COR-L47 (cell line): ENCODE measurements around the gene GPC3.
"Not testable (repeated sequence)": the region's sequence is repeated elsewhere in the genome, so short reads cannot be mapped to it uniquely, and the experiment has no call there.

ENCODE experiments used
- DNase-seq: peaks from one replicate; lab custom pipeline; 2025; lab: John Stamatoyannopoulos, UW

GPC3 gene

GRCh38 chrX:133555782-133556458 is 429.5 kb downstream of the GPC3 start:
- no peak for DNase-seq

DNA sequence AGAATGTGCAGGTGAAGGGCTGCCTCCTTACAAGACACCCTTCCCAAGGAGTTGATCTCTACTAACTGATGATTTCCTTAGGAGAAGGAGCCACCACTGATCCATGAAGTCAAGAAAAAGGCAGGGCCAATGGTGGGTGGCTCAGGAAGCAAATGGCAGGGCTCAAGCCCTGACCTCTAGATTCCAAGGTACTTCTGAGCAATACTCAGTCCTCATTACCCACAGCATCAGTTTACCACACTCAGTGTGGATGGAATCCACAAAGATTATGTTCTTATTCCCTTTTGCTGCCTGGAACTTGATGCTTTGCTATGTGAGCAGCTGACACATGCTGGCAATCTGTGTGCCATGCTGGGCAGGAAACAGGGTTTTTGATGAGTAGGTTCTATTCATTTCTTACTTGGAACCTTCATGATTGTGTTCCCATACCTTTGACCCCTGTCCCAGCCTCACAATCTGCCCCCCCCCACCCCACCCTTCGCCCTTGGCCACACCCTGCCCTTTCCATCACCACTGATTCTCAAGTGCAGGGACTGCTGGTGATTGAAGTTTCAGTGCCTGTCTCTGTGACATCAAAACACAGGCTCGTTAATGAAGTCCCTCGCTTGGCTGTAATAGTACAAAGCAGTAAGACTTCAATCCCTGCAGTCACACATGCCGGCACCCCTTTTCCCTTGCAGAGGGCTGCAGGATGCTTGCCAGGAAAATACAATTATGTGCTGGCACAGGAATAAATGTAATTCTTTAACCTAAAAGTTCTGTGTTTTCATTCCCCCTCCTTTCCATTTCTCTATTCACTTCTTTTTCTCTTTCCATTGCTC is 434.5 kb downstream of the GPC3 start:
- no peak for DNase-seq

GRCh38 chrX:133549295-133549933 is 436.0 kb downstream of the GPC3 start:
- no peak for DNase-seq

GRCh38 chrX:133546441-133546840 is 439.0 kb downstream of the GPC3 start:
- DNase-seq: no peak

GRCh38 chrX:133544778-133545177 is 440.6 kb downstream of the GPC3 start:
- DNase-seq: no peak

GRCh38 chrX:133544115-133544514 is 441.3 kb downstream of the GPC3 start:
- no peak for DNase-seq

DNA sequence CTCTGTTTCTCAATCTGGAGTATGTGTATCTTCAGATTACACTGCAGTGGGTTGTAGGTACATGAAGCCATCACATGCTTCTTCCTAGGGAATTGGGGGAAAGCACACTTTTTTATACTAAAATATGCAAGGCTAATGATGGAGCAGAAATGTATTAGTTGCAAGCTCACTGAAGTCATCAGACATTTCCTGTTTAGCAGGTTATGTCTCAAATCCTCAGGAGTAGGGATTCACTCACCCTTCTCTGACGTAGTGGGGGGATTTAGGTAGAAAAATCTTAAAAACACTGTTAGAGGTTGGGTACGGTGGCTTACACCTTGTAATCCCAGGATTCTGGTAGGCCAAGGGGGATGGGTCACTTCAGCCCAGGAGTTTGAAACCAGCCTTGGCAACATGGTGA is 441.7 kb downstream of the GPC3 start:
- DNase-seq: no peak

GRCh38 chrX:133542476-133542875 is 442.9 kb downstream of the GPC3 start:
- no peak for DNase-seq

GRCh38 chrX:133541021-133541420 is 444.4 kb downstream of the GPC3 start:
- DNase-seq: no peak

DNA sequence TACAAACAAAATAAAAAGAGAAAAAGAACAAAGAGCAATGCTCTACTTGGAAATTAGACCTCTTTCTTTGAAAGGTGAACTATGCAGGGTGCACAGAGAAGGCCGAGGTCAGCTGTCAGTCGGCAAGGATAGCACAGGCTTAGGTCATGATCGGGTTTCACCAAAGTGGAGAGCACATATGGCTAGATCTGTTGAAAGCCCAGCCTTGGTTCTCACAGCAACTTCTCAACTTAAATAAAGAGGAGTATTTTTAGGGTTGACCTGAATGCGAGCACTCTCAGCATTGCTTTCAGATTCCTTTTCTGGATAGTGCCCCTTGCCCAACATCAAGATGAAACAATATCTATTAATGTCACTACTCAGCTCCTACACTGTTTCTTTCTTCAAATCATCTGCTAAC is 447.2 kb downstream of the GPC3 start:
- DNase-seq: no peak

DNA sequence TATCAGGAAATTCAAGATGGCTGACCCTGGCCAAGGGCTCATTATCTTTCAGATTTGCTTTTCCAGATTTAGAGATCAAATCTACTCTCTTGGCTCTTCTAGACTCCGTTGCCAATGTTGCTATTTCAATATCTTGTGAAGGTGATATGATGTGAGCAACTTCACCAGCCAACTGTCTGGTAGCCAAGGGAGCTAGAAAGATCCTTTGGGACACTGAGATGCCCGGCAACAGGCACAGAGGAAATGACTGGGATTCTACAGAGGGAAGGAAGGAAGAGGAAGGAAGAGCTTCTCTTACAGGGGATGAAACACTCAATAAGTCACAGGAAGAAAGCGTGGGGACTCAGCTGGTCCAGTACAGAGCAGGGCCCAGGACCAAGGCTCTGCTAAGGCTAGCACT is 448.3 kb downstream of the GPC3 start:
- DNase-seq: no peak

DNA sequence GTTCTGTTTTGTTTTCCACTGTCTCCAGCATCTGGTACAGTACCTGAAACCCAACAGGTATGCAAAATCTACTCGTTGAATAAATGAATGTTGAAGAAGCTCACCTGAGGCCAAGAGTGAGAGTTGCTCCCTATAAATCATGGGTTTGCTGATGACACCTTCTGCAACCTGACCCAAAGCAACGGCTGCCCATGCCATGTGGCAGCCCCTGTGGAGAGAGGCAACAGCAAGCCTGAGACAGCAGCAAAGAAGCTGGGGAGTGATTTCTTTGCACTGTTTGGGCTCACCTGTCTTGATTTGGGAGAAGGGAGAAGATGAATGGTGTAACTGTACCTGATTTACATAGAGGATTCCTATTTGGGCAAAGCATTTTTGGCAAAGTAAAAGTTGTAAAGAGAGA is 450.3 kb downstream of the GPC3 start:
- no peak for DNase-seq

DNA sequence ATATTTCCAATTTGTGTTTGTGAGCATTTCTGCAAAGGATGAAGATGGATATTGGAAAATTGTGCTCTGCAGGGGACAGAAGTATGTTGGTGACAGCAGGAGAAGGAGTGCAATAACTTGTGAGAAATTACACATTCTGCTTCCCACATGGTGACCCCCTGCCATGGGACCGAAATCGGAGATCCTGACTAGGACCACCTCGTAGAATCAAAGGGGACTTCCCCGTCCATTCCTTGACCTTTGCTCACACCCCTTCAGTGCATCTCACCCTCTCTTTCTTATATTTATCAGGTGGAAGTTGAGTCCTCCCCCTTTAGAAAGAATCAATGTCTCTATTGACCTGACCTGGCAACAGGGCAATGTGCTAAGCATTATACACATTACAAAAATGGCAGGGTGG is 451.2 kb downstream of the GPC3 start:
- DNase-seq: no peak

- no peak for DNase-seq
Measured at GRCh38 chrX:133533249-133533648, 452.1 kb downstream of the GPC3 start.

DNA sequence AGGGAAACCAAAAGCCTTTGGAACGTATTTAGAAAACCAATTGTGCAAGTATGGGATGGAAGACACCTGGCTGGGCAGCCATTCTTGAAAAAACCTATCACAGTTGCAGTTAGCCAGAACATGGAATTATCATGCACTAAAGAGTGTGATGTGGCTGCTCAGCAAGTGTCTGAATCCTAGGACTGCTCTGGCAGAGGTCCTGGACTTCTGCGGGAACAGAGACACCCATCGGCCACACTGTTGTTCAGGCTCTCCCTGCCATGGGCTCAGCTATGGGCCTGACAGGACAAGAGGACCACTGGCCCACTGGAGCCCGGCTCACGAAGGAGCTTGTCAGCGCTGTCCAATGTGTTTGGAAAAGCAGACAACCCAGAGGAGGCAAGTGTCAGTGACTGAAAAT is 454.4 kb downstream of the GPC3 start:
- DNase-seq: no peak

GRCh38 chrX:133529578-133529977 is 455.8 kb downstream of the GPC3 start:
- no peak for DNase-seq

- DNase-seq: no peak
Measured at GRCh38 chrX:133527825-133528224, 457.6 kb downstream of the GPC3 start.

GRCh38 chrX:133527415-133527814 is 458.0 kb downstream of the GPC3 start:
- no peak for DNase-seq

GRCh38 chrX:133526773-133527172 is 458.6 kb downstream of the GPC3 start:
- DNase-seq: not testable (repeated sequence)

DNA sequence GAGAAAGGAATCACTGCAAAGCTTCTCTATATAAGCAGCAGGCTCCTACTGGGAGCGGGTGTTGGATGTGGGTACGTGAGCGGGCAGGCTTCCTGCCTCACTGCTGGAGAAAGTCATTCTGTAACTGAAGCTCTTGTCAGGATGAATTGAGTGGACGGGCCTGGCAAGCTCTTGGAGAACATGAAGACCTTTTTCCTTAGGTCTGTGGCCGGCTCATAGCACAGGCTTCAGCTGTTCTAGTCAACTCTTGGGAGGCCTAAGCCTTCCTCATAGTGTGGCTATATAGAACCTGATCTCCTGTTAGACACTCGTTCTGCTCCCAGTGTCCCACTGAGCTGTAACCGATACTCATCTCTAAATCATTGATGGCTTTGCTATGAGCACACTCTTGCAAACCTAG is 461.9 kb downstream of the GPC3 start:
- DNase-seq: no peak

- no peak for DNase-seq
Measured at GRCh38 chrX:133523081-133523487, 462.3 kb downstream of the GPC3 start.

DNA sequence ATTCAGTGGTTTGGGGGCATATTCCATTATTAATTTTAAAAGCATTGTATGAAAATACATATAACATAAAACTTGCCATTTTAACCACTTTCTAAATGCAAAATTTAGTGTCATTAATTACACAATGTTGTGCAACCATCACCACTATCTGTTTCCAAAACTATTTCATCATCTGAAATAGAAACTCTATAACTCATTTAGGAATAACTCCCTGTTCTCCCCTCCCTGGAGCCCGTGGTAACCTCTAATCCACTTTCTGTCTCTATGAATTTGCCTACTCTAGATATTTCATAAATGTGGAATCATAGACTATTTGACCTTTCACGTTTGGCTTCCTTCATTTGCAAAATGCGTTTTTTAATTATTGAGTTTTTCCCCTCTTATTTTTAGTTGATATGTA is 468.7 kb downstream of the GPC3 start:
- no peak for DNase-seq

DNA sequence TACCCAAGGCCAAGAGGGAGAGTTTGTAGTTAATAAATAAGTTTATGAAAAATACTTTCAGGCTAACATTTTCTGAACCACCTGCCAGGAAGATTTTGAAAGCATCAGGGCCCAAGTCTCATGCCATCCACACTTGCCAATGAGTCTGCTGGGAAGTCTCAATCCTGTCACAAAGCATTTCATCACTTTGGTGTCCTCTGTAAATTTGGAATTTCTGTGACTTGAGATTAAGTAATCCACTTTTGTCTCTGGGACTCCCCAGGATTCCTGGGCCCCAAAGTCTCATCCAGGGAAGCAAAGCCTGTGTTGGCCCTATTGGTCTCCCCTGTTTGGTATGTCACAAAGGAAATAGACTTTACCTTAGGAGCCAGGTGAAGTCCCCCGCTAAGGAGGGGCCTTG is 470.9 kb downstream of the GPC3 start:
- no peak for DNase-seq
